WI38 (cell line): ENCODE data around the gene EXOG.

Experiments used
- H3K4me3 ChIP-seq: 2 replicates; pipeline ENCODE4 v1.5.1; 2011; ENCODE audit warnings: low read depth, mild to moderate bottlenecking, control low read depth, low read length
- CTCF ChIP-seq: IDR thresholded peaks from 2 replicates; pipeline ENCODE4 v1.5.1; 2012; ENCODE audit warnings: low read depth, mild to moderate bottlenecking, control low read depth, low read length

The EXOG gene

GRCh38 chr3:38526792-38527191 is 30.7 kb downstream of the EXOG start:
- no peak for TF ChIP-seq CTCF
- H3K4me3 ChIP-seq = no peak overlapping the region

- TF ChIP-seq CTCF = no peak
- no peak overlapping the region for H3K4me3 ChIP-seq
Measured at GRCh38 chr3:38528457-38528856, 32.3 kb downstream of the EXOG start.

GRCh38 chr3:38532529-38532928 is 36.4 kb downstream of the EXOG start:
- TF ChIP-seq CTCF = no peak
- H3K4me3 ChIP-seq = no peak overlapping the region

GRCh38 chr3:38533285-38533976 is 37.3 kb downstream of the EXOG start:
- TF ChIP-seq CTCF = no peak
- no peak overlapping the region for H3K4me3 ChIP-seq

- no peak overlapping the region for H3K4me3 ChIP-seq
- no peak for TF ChIP-seq CTCF
Measured at GRCh38 chr3:38534180-38534579, 38.0 kb downstream of the EXOG start.

GRCh38 chr3:38534604-38535003 is 38.5 kb downstream of the EXOG start:
- no peak overlapping the region for H3K4me3 ChIP-seq
- TF ChIP-seq CTCF = no peak

GRCh38 chr3:38536671-38537070 is 40.5 kb downstream of the EXOG start:
- no peak overlapping the region for H3K4me3 ChIP-seq
- TF ChIP-seq CTCF = no peak
